MCF 10A (cell line): ENCODE results near the gene IL18. TPM values are rescaled to one million over a fixed set of nuclear protein-coding genes. Genes with fewer than 3 reads are reported as not detected.
"Not testable (repeated sequence)": the region's sequence is repeated elsewhere in the genome, so short reads cannot be mapped to it uniquely, and the experiment has no call there.

Experiments used
- BruUV-seq: library from RNA; stranded (reverse); fragments of 400-500 nt; replicated peaks from 2 replicates; lab custom pipeline; 2021; lab: Mats Ljungman, UMichigan
- CTCF ChIA-PET: fragments of 300-600 bp; sonication (Branson Sonifier 250); formaldehyde crosslinking; extraction: SDS; loops from one replicate; lab custom pipeline; 2021; ENCODE audit warnings: antibody characterized with exemption, inconsistent platforms; lab: Yijun Ruan, JAX
- POLR2A ChIA-PET: fragments of 300-600, 350-650 bp; sonication (Branson Sonifier 250); formaldehyde crosslinking; extraction: SDS; loops from one replicate; lab custom pipeline; 2020; ENCODE audit warnings: antibody characterized with exemption, inconsistent platforms; lab: Yijun Ruan, JAX
- DNase-seq: peaks from one replicate; pipeline ENCODE4 v3.0.0-alpha.2; 2018; ENCODE audit not compliant: unreplicated experiment
- H3K27ac Mint-ChIP-seq: one replicate; pipeline ENCODE4 v1.8.0; 2022; ENCODE audit warnings: mild to moderate bottlenecking, low read depth, mixed read lengths; ENCODE audit not compliant: unreplicated experiment
- H3K27me3 Mint-ChIP-seq: one replicate; pipeline ENCODE4 v1.8.0; 2022; ENCODE audit warnings: mixed read lengths; ENCODE audit not compliant: insufficient read depth, unreplicated experiment
- H3K36me3 Mint-ChIP-seq: one replicate; pipeline ENCODE4 v1.8.0; 2022; ENCODE audit warnings: mild to moderate bottlenecking, moderate library complexity, mixed read lengths; ENCODE audit not compliant: insufficient read depth, unreplicated experiment
- H3K4me1 Mint-ChIP-seq: one replicate; pipeline ENCODE4 v1.8.0; 2022; ENCODE audit warnings: mixed read lengths; ENCODE audit not compliant: insufficient read depth, unreplicated experiment
- H3K4me3 Mint-ChIP-seq: one replicate; pipeline ENCODE4 v1.8.0; 2022; ENCODE audit warnings: mild to moderate bottlenecking, moderate library complexity, mixed read lengths; ENCODE audit not compliant: unreplicated experiment
- H3K9me3 Mint-ChIP-seq: one replicate; pipeline ENCODE4 v1.8.0; 2022; ENCODE audit warnings: mixed read lengths; ENCODE audit not compliant: unreplicated experiment
- intact Hi-C: fragments of 100-400 bp; cut with micrococcal nuclease; formaldehyde crosslinking; loops from 2 replicates; pipeline ENCODE4 v1.14.1; 2022
- total RNA-seq: library from RNA; stranded (reverse); gene quantifications from 2 replicates; pipeline ENCODE4 v1.2.3, GENCODE V29; 2022
- TF ChIP-seq, protein P1 (sequence below): fragments of 200-600 bp; IDR thresholded peaks from one replicate; pipeline ENCODE4 v1.8.0; 2022; ENCODE audit warnings: antibody characterized with exemption, mild to moderate bottlenecking; ENCODE audit not compliant: unreplicated experiment

The IL18 gene
- total RNA-seq, 1 experiment from 2014 or later = 189 TPM

DNA sequence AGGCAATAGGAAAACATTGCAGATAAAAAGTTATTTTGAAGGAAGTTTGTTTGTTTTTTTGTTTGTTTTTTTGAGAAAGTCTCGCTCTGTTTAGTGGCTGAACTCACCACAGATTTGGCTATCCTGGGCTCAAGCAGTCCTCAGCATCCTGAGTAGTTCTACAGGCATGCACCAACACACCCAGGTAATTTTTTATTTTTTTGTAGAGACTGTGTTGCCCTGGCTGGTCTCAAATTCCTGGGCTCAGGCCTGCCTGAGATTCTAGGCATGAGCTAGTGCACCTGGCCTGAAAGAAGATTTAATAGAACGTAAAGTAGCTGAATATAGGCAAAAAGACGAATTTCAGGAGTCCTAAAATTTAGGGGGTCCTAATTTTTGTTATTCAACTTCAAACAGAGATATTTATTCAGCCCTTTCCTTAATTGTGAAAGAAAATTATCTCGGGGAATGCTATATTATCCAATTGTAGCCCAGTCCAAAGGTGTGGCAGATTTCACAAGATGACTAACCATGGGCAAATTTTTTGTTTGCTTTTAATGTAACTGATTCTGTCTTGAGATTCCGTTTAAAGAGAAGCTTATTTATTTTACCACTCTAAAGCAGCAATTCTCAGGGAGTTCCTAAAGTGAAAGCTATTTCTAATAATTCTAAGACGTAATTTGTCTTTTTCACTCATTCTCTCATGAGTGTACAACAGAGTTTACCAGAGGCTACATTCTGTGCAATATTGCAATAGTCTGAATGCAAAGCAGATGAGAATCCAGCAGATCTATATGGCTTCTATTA lies 940 bp downstream of the IL18 start:
- H3K9me3 Mint-ChIP-seq = no peaks in the 10 kb centered on the region
- peaks cover 30% of the 10 kb centered on the region for H3K36me3 Mint-ChIP-seq

DNA sequence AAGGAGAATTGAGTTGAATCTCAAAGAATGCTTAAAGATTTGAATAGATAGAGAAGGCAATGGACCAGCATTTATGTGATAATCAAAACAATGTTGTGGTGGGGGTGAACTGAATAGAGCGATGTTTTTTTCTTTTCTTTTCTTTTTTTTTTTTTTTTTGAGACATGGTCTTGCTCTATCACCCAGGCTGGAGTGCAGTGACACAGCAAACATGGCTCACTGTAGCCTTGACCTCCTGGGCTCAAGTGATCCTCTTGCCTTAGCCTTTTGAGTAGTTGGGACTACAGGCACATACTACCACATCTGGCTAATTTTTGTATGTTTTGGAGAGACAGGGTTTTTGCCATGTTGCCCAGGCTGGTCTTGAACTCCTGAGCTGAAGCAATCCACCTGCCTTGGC lies 1.7 kb downstream of the IL18 start:
- Mint-ChIP-seq H3K36me3 (peaks cover 38% of the 10 kb centered on the region), H3K4me1 (peaks cover 61% of the 10 kb centered on the region), H3K27ac (peak overlapping the region; percentile 97), H3K4me3 (peak overlapping the region; percentile 96)
- not testable (repeated sequence) for H3K27me3 Mint-ChIP-seq, H3K9me3 Mint-ChIP-seq, BruUV-seq, DNase-seq
- CTCF ChIA-PET = interaction anchor here (0.6 to 1.1 kb wide), 4 partner anchors 9 to 43 kb away, joined by 3 to 6 read pairs (median 4); no protein-coding TSS in a partner anchor
- intact Hi-C loops = loop anchor here (10.0 kb wide), 1 partner anchor 287 kb away; the partner anchor contains the start of genes ALG9, CFAP68 and FDXACB1
- POLR2A ChIA-PET = interaction anchor here (1.0 to 3.9 kb wide), 14 partner anchors 8 to 88 kb away, joined by 3 to 68 read pairs (median 9); partner anchors contain the start of genes BCO2, NKAPD1, PIH1D2 and PTS

More for the DNA sequence above, 940 bp downstream of the IL18 start:
- intact Hi-C loops = loop anchor here (10.0 kb wide), 1 partner anchor 288 kb away; the partner anchor contains the start of genes ALG9, CFAP68 and FDXACB1
- Mint-ChIP-seq H3K4me3 (peak overlapping the region; percentile 96), H3K27me3 (no peaks in the 10 kb centered on the region), H3K4me1 (peaks cover 55% of the 10 kb centered on the region), H3K27ac (peak overlapping the region; percentile 97)
- DNase-seq = peak; percentile 67
- POLR2A ChIA-PET = interaction anchor here (0.6 to 3.9 kb wide), 21 partner anchors 8 to 1132 kb away, joined by 3 to 68 read pairs (median 7); partner anchors contain the start of genes BCO2, NKAPD1, PIH1D2 and PTS
- CTCF ChIA-PET = interaction anchor here (0.6 to 1.4 kb wide), 8 partner anchors 10 to 430 kb away, joined by 3 to 8 read pairs (median 4); no protein-coding TSS in a partner anchor
- BruUV-seq = TSS peak; percentile 69
- TF ChIP-seq, protein P1, sequence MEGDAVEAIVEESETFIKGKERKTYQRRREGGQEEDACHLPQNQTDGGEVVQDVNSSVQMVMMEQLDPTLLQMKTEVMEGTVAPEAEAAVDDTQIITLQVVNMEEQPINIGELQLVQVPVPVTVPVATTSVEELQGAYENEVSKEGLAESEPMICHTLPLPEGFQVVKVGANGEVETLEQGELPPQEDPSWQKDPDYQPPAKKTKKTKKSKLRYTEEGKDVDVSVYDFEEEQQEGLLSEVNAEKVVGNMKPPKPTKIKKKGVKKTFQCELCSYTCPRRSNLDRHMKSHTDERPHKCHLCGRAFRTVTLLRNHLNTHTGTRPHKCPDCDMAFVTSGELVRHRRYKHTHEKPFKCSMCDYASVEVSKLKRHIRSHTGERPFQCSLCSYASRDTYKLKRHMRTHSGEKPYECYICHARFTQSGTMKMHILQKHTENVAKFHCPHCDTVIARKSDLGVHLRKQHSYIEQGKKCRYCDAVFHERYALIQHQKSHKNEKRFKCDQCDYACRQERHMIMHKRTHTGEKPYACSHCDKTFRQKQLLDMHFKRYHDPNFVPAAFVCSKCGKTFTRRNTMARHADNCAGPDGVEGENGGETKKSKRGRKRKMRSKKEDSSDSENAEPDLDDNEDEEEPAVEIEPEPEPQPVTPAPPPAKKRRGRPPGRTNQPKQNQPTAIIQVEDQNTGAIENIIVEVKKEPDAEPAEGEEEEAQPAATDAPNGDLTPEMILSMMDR = no peak

DNA sequence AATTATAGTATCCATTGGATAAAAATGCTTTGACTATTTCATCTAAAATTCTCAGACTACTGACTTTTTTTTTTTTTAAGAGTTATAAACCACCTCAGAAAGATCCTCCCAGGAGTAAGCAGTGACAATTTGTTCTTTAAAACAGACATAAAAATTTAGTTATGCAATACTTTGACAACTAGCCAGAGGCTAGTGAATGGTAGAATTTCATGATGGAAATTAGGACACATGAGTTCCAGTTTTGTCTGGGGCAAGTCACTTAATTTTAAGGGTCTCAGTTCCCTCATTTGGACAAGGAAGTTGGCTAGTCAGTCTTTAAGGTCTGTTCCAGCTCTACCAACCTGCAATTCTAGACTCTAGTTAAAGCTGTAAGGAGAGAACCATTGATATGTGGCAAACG lies 2.9 kb downstream of the IL18 start:
- Mint-ChIP-seq H3K36me3 (peaks cover 40% of the 10 kb centered on the region), H3K4me3 (peak overlapping the region; percentile 96), H3K4me1 (peaks cover 50% of the 10 kb centered on the region), H3K9me3 (no peaks in the 10 kb centered on the region), H3K27me3 (no peaks in the 10 kb centered on the region), H3K27ac (peak overlapping the region; percentile 87)
- TF ChIP-seq, protein P1 = no peak
- intact Hi-C loops = loop anchor here (10.0 kb wide), 1 partner anchor 286 kb away; the partner anchor contains the start of genes ALG9, CFAP68 and FDXACB1
- ChIA-PET CTCF (interaction anchor here (0.7 to 1.1 kb wide), 3 partner anchors 47 to 119 kb away, joined by 3 read pairs; no protein-coding TSS in a partner anchor), POLR2A (interaction anchor here (0.7 to 6.7 kb wide), 5 partner anchors 34 to 234 kb away, joined by 3 to 73 read pairs (median 4); partner anchors contain the start of genes SDHD and TIMM8B)
- no TSS peak for BruUV-seq
- peak; percentile 54 for DNase-seq

GRCh38 chr11:112160091-112160848 lies 3.6 kb downstream of the IL18 start:
- Mint-ChIP-seq H3K36me3 (peaks cover 40% of the 10 kb centered on the region), H3K4me1 (peaks cover 53% of the 10 kb centered on the region), H3K27me3 (no peaks in the 10 kb centered on the region), H3K4me3 (peak overlapping the region; percentile 96), H3K9me3 (no peaks in the 10 kb centered on the region), H3K27ac (peak overlapping the region; percentile 87)
- CTCF ChIA-PET = interaction anchor here (0.7 to 1.4 kb wide), 3 partner anchors 46 to 71 kb away, joined by 3 read pairs; no protein-coding TSS in a partner anchor
- no TSS peak for BruUV-seq
- no peak for DNase-seq
- intact Hi-C loops = loop anchor here (10.0 kb wide), 1 partner anchor 285 kb away; the partner anchor contains the start of genes ALG9, CFAP68 and FDXACB1
- POLR2A ChIA-PET = interaction anchor here (0.7 to 6.7 kb wide), 9 partner anchors 12 to 233 kb away, joined by 3 to 73 read pairs (median 4); partner anchors contain the start of genes SDHD and TIMM8B
- TF ChIP-seq, protein P1 = no peak
